GM18868 (cell line): ENCODE results near the gene BLOC1S1.
A peak's percentile ranks its signal among the peaks of the same experiment; 100 is the strongest.

Source experiments
- ATAC-seq: cut with Tn5 transposase; IDR thresholded peaks from one replicate; pipeline ENCODE4 v1.9.1; 2021; ENCODE audit warnings: mild to moderate bottlenecking, moderate library complexity; ENCODE audit not compliant: unreplicated experiment

BLOC1S1 gene

DNA sequence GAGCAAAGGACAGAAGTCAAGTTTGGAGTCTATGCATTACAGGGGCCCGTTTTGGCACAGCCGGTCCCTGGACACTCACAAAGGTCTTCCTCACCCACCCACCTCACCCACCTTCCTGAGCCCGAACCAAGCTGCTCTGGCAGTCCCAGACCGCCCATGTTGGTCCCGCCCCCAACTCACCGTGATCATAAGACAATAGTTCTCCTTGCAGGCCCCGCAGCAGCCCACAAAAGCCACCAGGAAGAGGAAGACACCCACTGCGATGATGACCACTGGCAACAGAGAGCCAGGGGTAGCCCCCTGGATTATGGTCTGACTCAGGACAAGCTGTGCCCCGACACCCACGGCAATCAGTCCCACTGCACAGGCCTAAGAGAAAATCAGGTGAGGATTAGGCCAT is 11.1 kb downstream of the BLOC1S1 start:
- no peak for ATAC-seq

DNA sequence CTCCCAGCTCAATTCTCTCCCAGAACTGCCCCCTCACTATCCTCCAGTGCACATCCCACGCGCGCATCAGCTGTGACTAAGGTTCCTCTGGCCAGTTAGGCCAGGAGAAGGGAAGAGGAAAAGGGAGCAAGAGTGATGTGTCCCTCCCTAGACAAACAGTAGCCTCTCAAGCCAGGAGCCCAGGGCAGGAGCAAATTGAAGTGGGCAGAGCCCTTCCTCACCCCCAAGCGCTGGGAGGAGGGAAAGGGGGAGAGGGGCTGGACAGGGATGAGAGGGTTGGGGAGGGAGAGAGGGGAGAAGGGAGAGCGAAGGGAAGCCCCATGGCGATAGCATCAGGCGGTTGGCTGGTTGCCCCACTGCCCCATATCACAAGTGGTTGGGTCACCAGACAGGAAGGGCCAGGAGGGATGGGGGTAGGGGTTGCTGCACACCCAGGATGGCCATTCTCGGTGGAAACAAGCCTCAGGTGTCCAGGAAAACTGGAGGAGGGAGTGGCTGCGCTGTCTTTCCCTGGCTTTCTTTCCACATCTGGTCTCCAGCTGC is 11.9 kb downstream of the BLOC1S1 start:
- no peak for ATAC-seq

DNA sequence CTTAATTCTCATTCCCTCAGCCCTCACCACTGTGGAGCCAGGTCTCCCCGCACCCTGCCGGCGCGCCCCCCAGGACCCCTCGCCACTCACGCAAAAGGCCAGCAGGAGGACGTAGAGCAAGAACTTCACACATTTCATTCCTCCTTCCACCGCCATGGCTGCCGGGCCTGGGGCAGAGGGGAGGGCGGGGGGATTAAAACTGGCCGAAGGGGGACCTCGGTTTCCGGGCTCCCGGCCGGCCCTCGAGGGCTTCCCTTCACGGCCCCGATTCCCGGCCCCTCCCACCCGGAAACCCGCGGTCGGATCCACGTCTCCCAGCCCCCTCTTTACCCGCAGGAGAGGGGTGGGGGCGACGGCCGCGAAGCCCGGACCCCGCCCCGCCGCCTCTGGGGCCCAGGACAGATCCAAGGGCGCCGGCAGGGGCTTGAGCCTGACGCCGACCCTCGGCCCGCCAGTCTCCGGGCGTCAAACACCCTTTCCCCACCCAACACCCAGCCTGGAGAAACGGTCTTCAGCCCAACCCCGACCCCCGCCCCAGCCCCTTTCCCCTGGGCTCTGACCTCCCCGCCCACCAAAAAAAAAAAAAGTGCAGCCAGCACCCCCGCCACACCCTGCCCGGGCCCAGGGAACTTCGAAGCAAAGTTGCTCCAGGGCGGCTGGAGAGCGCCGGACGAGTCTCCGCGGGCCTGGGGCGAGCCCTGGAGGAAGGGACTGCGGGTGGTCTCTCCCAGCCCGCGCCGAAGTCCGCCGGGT is 12.5 kb downstream of the BLOC1S1 start:
- ATAC-seq, result peak; percentile 3

DNA sequence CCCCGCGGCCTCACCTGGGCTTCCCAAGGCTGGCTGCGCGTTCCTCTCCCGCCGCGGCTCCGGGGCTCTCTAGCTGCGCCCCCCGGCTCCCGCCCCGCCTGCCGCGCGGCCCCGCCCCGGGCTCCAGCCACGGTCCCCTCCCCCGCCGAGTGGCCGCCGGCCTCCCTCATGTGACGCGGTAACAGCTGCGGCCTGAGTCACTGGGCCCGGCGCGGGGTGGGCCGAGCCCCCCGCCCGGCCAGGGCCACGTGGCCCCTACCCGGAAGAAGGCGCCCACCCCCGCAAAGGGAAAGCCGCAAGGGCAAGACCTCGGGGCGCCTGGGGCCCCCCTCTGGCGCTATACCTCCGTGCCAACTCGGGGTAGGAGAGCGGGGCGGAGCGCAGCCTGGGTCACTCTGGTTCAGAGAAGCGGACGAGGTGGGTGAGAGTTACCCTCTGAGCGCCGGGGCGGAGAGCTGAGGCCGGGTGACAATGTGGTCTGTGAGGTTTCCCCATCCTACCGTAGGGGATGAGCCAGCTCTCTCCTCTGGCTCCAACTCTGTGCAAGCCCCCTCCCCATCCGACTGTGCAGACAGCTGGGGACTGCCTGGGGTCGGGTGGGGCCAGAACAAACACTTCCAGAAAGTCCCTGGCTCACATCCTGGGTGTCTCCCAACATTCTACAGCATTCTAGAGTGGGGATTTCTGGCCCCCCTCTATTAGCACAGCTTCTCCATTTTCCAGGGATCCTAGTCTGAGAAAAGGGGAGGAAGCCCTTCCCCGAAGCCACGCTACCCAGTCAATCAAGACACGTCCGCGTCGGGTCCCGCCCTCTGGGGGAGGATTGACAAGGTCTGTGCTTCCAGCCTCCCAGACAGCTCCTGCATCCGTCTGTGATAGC is 13.3 kb downstream of the BLOC1S1 start, which contains the start of gene CD63:
TSS of gene CD63 (minus strand) at position 71 of the 880 bp plus-strand sequence. CDS start 668 bp downstream, outside the sequence.
- ATAC-seq, result peak; percentile 65

DNA sequence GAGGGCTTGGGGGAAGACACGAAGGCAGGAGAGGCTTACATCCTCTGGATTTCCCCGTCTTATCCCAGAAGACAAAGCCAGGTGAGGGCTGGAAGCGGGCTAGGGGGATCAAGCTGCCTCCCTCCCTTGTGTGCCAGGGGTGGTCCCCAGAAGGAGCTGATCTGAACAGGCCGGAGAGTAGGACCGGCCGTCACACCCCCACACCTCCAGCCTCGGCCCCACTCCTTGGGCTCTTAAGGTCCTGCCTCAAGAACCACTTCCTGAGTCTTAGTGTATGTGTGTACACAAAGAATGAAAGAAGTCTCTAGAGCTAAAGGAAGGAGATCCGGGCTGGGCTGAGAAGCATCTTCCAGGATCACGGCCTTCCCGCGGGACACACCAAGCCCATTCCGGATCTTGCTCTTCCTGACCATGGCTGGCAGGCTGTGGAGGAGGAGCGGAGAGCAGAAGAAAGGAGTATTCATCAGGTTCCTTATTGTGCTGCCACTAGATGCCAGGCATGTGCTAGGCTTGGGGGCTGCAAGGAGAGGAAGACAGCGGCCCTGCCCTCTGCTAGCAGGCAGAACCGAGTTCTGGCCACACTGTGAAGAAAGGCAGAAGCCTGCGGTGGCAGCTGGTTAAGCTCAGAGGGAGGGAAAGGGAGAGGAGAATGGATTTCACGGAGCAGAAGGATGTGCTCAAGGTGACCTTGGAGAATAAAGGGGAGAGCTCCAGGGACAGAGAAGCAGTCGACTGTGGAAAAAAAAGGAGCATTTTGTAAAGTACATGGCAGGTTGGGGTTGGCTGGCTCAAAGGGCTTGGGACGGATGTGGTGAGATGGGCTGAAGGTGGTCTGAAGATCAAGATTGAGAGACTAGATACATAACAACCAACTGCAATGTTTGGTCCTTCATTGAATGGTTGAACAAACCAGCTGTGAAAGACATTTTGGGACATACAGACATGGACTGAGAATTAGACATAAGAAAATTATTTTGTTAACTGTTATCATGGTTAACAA is 14.3 kb downstream of the BLOC1S1 start:
- ATAC-seq, result peak; percentile 42

DNA sequence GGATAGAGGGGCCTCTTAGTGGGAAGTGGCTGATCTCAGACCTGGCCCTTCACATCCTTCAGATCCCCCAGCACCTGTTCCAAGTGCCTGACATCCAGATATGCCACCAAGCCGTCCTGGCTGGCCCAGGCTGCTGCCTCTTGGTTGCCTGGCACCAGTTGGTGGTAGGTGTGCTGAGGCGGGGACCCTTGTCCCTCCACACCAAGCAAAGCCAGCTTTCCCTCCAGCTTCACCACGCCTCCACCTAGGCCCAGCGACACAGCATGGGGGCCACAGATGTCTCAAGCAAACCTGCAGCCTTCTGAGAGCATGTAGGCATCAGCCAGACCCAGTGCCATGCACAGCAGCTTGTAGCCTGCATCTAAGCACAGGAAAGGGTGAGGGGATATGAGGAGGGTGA is 16.4 kb downstream of the BLOC1S1 start:
- ATAC-seq, result no peak

DNA sequence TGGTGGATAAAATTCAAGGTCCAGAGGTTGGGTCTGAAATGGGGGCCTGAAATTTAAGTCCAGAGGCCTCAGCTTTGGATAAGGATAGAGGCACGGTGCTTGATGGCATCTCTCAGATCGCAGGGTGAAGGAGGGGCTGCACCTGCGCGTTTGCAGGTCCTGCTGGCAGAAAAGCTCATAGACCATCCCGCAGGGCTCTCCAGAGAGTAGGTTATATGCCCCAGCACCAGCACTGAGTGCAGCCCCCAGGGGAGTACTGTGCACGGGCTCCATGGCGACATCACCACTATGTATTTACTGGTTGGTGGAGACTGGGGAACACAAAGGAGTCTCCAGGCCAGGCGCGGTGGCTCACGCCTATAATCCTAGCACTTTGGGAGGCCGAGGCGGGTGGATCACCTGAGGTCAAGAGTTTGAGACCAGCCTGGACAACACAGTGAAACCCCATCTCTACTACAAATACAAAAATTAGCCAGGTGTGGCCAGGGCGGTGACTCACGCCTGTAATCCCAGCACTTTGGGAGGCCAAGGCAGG is 17.2 kb downstream of the BLOC1S1 start:
- ATAC-seq, result no peak

DNA sequence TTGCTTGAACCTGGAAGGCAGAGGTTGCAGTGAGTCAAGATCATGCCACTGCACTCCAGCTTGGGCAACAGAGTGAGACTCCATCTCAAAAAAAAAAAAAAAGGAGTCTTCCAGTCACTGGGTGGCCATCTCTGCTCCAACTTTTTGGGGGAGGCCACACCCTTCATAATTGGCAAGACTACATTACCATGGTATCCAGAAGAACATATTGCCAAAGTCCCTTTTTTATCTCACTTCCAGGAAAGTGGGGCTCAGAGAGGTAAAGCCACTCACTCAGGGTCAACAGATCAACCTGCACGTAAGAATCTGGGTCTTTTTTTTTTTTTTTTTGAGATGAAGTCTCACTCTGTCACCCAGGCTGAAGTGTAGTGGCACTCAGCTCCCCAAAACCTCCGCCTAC is 18.0 kb downstream of the BLOC1S1 start:
- no peak for ATAC-seq

DNA sequence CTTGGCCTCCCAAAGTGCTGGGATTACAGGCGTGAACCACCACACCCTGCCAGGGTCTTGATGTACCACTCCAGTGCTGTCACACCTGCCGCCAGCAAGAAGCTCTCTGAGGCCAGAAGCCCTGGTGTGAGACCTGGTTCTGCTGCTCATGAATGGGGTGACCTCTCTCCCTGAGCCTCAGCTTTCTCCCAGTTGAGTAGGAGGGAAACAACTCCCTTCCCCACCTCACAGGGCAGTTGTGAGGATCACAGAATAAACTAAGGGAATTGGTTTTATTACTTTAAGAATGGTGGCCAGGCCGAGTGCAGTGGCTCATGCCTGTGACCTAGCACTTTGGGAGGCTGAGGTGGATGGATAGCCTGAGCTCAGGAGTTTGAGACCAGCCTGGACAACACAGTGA is 18.7 kb downstream of the BLOC1S1 start:
- no peak for ATAC-seq

DNA sequence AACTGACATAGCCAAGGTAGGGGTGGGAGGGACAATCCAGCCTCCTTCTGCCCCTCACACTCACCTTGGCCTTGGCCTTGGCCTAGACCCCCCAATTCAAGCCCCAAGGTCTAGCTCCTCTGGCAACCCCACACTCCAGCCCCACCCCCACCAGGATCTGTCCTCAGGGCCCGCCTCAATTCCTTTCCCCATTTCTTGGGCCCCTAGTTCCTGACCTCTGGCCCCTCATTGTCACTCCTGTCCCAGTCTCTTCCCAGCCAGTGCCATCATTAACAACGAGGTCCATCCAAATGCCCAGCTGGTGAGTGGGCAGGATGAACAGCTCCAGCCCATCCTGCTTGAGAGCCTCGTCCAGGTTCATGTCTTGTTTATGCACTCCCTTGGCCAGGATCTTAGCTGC is 20.2 kb downstream of the BLOC1S1 start:
- no peak for ATAC-seq

DNA sequence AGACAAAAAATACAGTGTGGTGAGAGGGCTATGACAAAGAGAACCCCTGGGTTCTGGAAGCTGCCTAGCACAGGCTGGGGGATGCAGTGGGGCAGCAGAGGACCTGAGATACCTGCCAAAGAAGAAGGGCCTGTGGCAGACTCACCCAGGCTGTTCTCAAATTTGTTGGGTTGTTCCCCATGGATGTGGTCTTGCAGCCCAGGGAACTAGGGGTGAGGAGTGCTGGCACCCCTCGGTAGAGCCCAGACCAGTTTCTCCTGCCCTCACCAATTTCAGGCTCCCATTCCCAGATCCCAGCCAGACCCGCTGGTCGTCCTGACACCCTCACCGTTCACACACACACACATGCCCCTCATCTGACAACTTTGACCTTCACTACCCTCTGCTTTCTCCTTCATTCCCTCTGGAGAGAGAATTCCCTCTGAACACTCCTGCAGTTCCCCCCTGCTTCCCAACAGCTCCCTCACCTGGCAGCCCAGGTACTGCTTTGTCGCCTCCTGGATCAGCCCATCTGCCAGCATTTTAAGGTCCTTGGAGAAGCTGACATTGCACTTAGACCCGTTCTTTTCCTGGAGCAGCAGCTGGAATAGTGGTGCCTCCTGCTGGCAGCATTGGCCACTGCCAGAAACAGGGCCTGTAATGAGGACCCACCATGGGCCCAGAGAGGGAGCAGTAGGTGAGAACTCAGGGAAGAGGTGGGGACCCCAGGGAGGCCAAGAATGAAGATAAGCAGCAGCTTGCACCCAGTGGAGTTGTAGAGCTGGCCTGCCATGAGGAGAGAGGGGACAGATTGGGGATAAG is 21.1 kb downstream of the BLOC1S1 start:
- ATAC-seq, result peak; percentile 52

DNA sequence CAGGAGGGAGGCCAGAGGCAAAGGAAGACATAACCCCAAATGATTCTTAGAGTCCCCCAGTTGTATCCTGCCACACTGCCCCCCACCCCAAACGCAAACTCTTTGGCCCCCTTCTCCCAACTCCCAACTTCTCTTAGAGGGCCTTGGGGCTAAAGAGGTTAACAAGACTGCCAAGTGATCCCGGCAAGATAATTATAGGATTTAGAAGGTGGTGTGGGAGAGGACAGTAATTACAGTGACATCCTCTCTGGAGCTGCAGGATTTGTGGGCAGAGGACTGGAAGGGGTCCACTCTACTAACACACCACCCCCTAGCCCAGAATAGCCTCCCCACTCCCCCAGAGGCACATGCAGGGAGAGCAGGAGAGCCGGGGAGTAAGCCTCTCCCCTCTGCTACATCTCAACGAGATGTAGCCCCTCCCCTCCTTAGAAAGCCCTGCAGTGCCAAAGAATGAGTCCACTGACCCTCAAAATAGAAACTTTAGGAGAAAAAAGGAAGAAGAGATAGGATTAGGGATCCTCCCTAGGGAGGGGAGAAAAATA is 21.8 kb downstream of the BLOC1S1 start:
- peak; percentile 18 for ATAC-seq

DNA sequence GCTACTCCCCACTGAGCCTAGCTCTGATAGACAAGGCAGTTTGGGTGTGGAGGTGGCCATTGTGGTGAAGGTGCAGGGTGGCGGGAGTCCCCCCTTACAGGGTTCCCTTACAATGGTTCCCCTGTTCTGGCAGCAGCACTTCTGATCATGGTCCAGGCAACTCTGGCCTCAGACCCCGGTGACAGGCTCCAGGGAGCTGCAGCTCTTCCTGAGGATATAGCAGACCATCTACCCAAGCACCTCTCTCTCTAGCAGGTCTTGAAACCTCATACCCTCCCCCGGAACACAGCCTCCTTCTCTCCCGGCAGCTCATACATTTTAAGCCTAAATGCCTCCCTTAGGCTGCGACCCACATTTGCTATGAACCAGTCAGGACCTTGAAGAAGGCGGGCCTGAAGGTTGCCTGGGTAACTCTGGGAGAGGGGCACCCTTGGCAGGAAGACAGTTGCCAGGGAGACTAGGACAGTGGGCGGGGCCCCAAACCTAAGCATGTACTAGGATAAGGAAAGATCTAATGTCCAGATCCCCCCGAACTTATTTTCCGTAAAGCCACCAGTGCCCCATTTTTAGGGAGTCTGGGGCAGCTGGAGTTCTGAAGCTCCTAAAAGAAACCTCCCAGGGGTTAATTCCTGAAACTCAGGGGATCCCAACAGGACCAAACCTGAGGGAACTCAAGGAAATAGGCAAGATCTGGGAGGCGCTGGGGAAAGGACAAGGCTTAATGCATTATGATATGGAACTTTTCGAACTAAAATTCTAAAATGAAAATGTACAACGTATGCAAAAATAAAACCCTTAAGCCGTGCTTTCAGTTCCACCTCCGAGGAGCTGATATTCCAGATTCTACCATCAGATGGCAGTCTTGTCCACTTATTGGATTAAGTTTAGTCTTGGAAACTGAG is 22.5 kb downstream of the BLOC1S1 start:
- ATAC-seq, result peak; percentile 81

DNA sequence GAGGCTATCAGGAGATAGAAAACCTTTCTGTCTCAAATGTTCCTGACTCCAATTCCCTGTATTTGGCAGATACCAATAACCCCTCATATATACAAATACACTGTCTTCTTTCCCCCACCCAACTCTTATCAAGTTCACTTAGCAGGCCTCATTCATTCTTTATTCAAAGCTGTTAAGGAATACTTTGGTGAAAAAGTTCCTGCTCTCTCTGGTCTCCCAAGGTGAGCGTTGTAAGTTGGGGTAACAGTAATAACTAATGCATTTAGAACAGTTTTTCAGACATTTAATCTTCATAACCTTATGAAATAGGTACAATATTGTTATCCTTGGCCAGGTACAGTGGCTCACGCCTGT is 23.2 kb downstream of the BLOC1S1 start:
- ATAC-seq, result no peak

DNA sequence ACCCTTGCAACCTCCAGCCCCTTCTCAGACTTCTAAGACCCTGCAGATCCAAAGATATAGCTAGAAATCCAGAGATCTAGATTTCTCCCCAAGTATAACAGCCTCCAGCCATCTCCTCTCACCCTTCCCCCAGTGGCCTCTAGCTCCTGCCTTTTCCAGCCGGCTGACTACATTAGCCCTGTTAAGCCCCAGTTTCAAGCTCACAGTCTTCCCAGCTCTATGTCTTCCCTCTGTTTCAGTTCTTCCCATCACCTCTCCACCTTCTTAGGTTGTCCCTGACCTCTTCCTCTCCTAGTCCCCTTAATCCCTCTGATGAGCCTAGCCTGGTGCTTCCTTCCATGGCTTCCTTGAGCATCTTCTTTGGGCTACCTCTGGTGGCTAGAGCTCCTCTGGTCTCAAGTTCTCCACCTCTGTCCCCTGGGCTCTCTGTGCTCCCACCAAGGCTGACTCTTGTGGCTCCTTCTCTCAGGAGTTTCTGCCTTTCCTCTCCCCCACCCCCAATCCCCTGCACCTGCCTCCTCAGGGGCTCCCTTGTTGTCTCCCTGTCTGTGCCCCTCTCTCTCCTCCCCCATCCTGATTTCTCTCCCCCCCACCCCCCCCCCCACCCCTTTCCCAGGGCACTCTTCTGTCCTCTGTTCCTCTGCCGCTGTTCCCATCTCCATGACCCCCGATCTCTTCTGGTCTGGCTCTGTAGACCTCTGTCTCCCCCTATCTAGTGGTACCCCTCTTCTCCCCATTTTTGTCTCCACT is 26.3 kb downstream of the BLOC1S1 start:
- no peak for ATAC-seq

DNA sequence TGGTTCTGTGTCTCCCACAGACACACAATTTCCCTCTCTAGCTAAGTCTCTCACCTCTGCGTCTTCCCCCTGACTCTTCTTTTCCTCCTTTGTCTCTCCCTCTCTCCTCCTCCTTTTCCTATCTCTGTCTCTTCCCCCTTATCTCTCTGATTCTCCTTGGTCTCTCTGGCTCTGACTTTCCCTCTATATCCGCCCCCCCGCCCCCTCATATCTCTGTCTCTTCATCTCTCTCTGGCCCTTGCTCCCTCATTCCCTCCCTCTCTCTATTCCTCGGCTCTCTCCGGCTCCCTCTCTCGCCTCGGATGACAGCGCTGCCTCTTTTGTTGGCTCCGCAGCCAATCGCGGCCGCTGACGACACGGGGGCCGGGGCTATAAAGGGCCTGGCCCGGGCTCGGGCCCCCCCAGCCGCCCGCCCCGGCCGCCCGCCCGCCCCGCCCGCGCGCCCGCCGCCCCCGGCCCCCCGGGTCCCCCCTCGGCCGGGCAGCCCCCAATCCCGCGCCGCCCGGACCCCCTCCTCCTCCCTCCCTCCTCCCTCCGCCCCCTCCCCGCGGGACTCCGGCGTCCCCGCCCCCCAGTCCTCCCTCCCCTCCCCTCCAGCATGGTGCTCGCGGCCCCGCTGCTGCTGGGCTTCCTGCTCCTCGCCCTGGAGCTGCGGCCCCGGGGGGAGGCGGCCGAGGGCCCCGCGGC is 27.0 kb downstream of the BLOC1S1 start, which contains the start of gene GDF11:
TSS of gene GDF11 (plus strand) at position 404 of the 687 bp plus-strand sequence. CDS start at position 599, 195 bp downstream.
- peak; percentile 36 for ATAC-seq
